ENCODE measurements around the gene NEFH. TPM values are rescaled to one million over a fixed set of nuclear protein-coding genes. Genes with fewer than 3 reads are reported as not detected.

NEFH gene
- total and polyA plus RNA-seq, 2 donors (not counting 3 experiments of a cell fraction or from before 2014, with no cell fraction given), result 0.09 to 0.59 TPM

GRCh38 chr22:29456211-29456671 is 23.8 kb upstream of the NEFH start:
- no peak overlapping the region for H3K27ac ChIP-seq (ENCODE audit: insufficient read depth, low read depth, low read length)
- H3K36me3 ChIP-seq (ENCODE audit: control insufficient read depth in 2 of 2, extremely low read depth in 1 of 2, insufficient read depth in 2 of 2, low read length in 2 of 2), result no peaks in the 10 kb centered on the region
- no peak overlapping the region for H2AFZ ChIP-seq (ENCODE audit: low read depth, low read length)
- no peak for DNase-seq (ENCODE audit: low read depth, low spot score)
- intact Hi-C loops (cut with micrococcal nuclease), result no loop called here
- no peaks in the 10 kb centered on the region for H3K27me3 ChIP-seq (ENCODE audit: control insufficient read depth in 2 of 2, insufficient read depth in 2 of 2, low read length in 2 of 2)
- no peak overlapping the region for H3K4me2 ChIP-seq (ENCODE audit: insufficient read depth, low read length)
- TF ChIP-seq, protein P1, sequence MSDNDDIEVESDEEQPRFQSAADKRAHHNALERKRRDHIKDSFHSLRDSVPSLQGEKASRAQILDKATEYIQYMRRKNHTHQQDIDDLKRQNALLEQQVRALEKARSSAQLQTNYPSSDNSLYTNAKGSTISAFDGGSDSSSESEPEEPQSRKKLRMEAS (IDR thresholded peaks at IDR 0.05; ENCODE audit: insufficient read depth, insufficient read length), result no peak
- TF ChIP-seq, protein P2, sequence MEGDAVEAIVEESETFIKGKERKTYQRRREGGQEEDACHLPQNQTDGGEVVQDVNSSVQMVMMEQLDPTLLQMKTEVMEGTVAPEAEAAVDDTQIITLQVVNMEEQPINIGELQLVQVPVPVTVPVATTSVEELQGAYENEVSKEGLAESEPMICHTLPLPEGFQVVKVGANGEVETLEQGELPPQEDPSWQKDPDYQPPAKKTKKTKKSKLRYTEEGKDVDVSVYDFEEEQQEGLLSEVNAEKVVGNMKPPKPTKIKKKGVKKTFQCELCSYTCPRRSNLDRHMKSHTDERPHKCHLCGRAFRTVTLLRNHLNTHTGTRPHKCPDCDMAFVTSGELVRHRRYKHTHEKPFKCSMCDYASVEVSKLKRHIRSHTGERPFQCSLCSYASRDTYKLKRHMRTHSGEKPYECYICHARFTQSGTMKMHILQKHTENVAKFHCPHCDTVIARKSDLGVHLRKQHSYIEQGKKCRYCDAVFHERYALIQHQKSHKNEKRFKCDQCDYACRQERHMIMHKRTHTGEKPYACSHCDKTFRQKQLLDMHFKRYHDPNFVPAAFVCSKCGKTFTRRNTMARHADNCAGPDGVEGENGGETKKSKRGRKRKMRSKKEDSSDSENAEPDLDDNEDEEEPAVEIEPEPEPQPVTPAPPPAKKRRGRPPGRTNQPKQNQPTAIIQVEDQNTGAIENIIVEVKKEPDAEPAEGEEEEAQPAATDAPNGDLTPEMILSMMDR (IDR thresholded peaks at IDR 0.05; ENCODE audit: extremely low read depth in 1 of 2, insufficient read depth in 1 of 2, low read depth in 1 of 2, low read length in 2 of 2), result no peak
- TF ChIP-seq POLR2AphosphoS5 (IDR thresholded peaks at IDR 0.05; ENCODE audit: insufficient read depth, low read depth, low read length), result no peak
- no peak for TF ChIP-seq FOS (IDR thresholded peaks at IDR 0.05; ENCODE audit: borderline replicate concordance, insufficient read depth, low read length)
- no peak for TF ChIP-seq EZH2 (IDR thresholded peaks at IDR 0.05; ENCODE audit: borderline replicate concordance, low read depth, low read length, severe bottlenecking)
- TF ChIP-seq JUN (IDR thresholded peaks at IDR 0.05; ENCODE audit: borderline replicate concordance, insufficient read depth, insufficient read length, low read depth), result no peak
- no peak for TF ChIP-seq MYC (IDR thresholded peaks at IDR 0.05; ENCODE audit: low read depth, low read length)
- TF ChIP-seq GATA2 (IDR thresholded peaks at IDR 0.05; ENCODE audit: insufficient read depth, insufficient read length, low read depth, low read length), result no peak
- TF ChIP-seq POLR2A (IDR thresholded peaks at IDR 0.05; ENCODE audit: low read depth, low read length), result no peak
- ChIA-PET POLR2A (no interaction called here), CTCF (no interaction called here)
- no peaks in the 10 kb centered on the region for H3K4me1 ChIP-seq (ENCODE audit: control insufficient read depth, extremely low read depth, insufficient read depth, low read length)
- no peak overlapping the region for H3K4me3 ChIP-seq (replicated peaks in 1 of 3; ENCODE audit: insufficient read depth in 1 of 3, low read depth in 1 of 3, low read length in 3 of 3)
- no peak overlapping the region for H3K9ac ChIP-seq (replicated peaks; ENCODE audit: extremely low read depth, insufficient read depth, low read length)
- no peaks in the 10 kb centered on the region for H3K9me3 ChIP-seq (replicated peaks; ENCODE audit: control insufficient read depth, insufficient read depth, low read length)
- dilution Hi-C loops (cut with MboI; ENCODE audit: extremely low pct_ligation_motif_present, low sequenced_read_pairs), result no loop called here
- no peaks in the 10 kb centered on the region for H3K9me1 ChIP-seq (replicated peaks; ENCODE audit: control insufficient read depth, extremely low read depth, insufficient read depth, low read length)
- H3K79me2 ChIP-seq (ENCODE audit: control insufficient read depth, insufficient read depth, low read length), result no peaks in the 10 kb centered on the region
- FAIRE-seq, result no peak
- no TSS peak for BruUV-seq (replicated peaks)
- H4K20me1 ChIP-seq (replicated peaks; ENCODE audit: control insufficient read depth, extremely low read depth, insufficient read depth, low read length), result no peaks in the 10 kb centered on the region
